CD4-positive, alpha-beta memory T cell (primary cell): Measurements from ENCODE around the gene DDR2. TPM values are rescaled to one million over a fixed set of nuclear protein-coding genes. Genes with fewer than 3 reads are reported as not detected.
"Not testable (repeated sequence)": the region's sequence is repeated elsewhere in the genome, so short reads cannot be mapped to it uniquely, and the experiment has no call there.

ENCODE experiments used
- CTCF ChIA-PET: fragments of 350-600 bp; sonication (Branson Sonifier 250); formaldehyde crosslinking; loops from one replicate; lab custom pipeline; 2021; ENCODE audit warnings: inconsistent platforms; ENCODE audit not compliant: partially characterized antibody; lab: Charles Lee
- POLR2A ChIA-PET: fragments of 350-600 bp; sonication (Branson Sonifier 250); formaldehyde crosslinking; loops from one replicate; lab custom pipeline; 2021; ENCODE audit not compliant: partially characterized antibody; lab: Charles Lee
- DNase-seq, 5 donors: peaks; one replicate each; pipeline versions ENCODE4 v3.0.0 to v3.0.0-alpha.2; 2020 to 2022; ENCODE audit warnings: mixed read lengths in 1 of 5
- H3K27ac ChIP-seq: one replicate; pipeline ENCODE4 v1.7.0; 2013; ENCODE audit warnings: low read depth, low read length
- H3K27me3 ChIP-seq: 2 replicates; pipeline ENCODE4 v1.7.0; 2013; ENCODE audit warnings: mild to moderate bottlenecking, low read length, moderate library complexity; ENCODE audit not compliant: insufficient read depth
- H3K36me3 ChIP-seq: 2 replicates; pipeline ENCODE4 v1.7.0; 2013; ENCODE audit warnings: mild to moderate bottlenecking, low read length, moderate library complexity; ENCODE audit not compliant: insufficient read depth
- H3K4me1 ChIP-seq: 2 replicates; pipeline ENCODE4 v1.7.0; 2013; ENCODE audit warnings: mild to moderate bottlenecking, low read length, moderate library complexity; ENCODE audit not compliant: insufficient read depth
- H3K4me3 ChIP-seq, 2 donors: one replicate each; pipeline ENCODE4 v1.7.0; 2013; ENCODE audit warnings: low read length in 2 of 2, mild to moderate bottlenecking in 1 of 2
- H3K9me3 ChIP-seq, 2 donors: one replicate each; pipeline ENCODE4 v1.7.0; 2013; ENCODE audit warnings: low read length in 2 of 2, control low read depth in 1 of 2; ENCODE audit not compliant: control insufficient read depth in 1 of 2
- H3K27ac Mint-ChIP-seq, 7 donors: one replicate each; pipeline ENCODE4 v1.8.0; 2020 to 2021; ENCODE audit warnings: mixed read lengths in 7 of 7, mild to moderate bottlenecking in 6 of 7, inconsistent platforms in 3 of 7, moderate library complexity in 3 of 7
- H3K27me3 Mint-ChIP-seq, 2 donors: one replicate each; pipeline ENCODE4 v1.8.0; 2020 to 2021; ENCODE audit warnings: mixed read lengths in 2 of 2
- H3K36me3 Mint-ChIP-seq, 2 donors: one replicate each; pipeline ENCODE4 v1.8.0; 2020 to 2021; ENCODE audit warnings: mixed read lengths in 2 of 2, inconsistent platforms in 1 of 2, mild to moderate bottlenecking in 1 of 2
- H3K4me1 Mint-ChIP-seq, 4 donors: one replicate each; pipeline ENCODE4 v1.8.0; 2020 to 2021; ENCODE audit warnings: mixed read lengths in 4 of 4, mild to moderate bottlenecking in 1 of 4
- H3K4me3 Mint-ChIP-seq, 8 donors: one replicate each; pipeline ENCODE4 v1.8.0; 2020 to 2021; ENCODE audit warnings: mixed read lengths in 8 of 8, mild to moderate bottlenecking in 7 of 8, moderate library complexity in 6 of 8, inconsistent platforms in 3 of 8
- H3K9me3 Mint-ChIP-seq, 8 donors: one replicate each; pipeline ENCODE4 v1.8.0; 2020 to 2021; ENCODE audit warnings: mixed read lengths in 8 of 8, mild to moderate bottlenecking in 5 of 8, inconsistent platforms in 3 of 8, moderate library complexity in 1 of 8
- intact Hi-C: fragments of 100-400 bp; cut with micrococcal nuclease; formaldehyde crosslinking; loops from one replicate; pipeline ENCODE4 v1.15.1; 2023
- polyA plus RNA-seq, 2 donors: library from polyadenylated mRNA; unstranded; fragments of 300-500 nt; fragmentation: Illumina TruSeq; gene quantifications; one replicate each; pipeline ENCODE4 v1.2.3, GENCODE V29; 2021
- total RNA-seq, 2 experiments: library from RNA; stranded (reverse); gene quantifications; one replicate each; pipeline ENCODE4 v1.2.3, GENCODE V29; 2021

The DDR2 gene
- total and polyA plus RNA-seq, 4 experiments from 2014 or later: 0.18 to 0.53 (median 0.47) TPM; not detected in 1

- peaks cover 55 to 57% of the 10 kb centered on the region in 2 donors for H3K36me3 Mint-ChIP-seq
- H3K9me3 ChIP-seq: no peaks in the 10 kb centered on the region
- H3K27ac Mint-ChIP-seq: peak overlapping the region in 1 of 7 donors; percentile 3
- no peaks in the 10 kb centered on the region for H3K27me3 Mint-ChIP-seq
- CTCF ChIA-PET: interaction anchor here (1.1 to 1.8 kb wide), 2 partner anchors 17 to 18 kb away, joined by 3 to 4 read pairs; no protein-coding TSS in a partner anchor
- no peak overlapping the region for H3K4me3 ChIP-seq
- intact Hi-C loops: no loop called here
- H3K4me3 Mint-ChIP-seq: no peak overlapping the region
- H3K4me1 ChIP-seq: no peaks in the 10 kb centered on the region
- H3K27me3 ChIP-seq: no peaks in the 10 kb centered on the region
- DNase-seq: no peak
- H3K27ac ChIP-seq: no peak overlapping the region
- peaks cover 6% of the 10 kb centered on the region for H3K36me3 ChIP-seq
- no peaks in the 10 kb centered on the region for H3K4me1 Mint-ChIP-seq
- no peaks in the 10 kb centered on the region for H3K9me3 Mint-ChIP-seq
- POLR2A ChIA-PET: interaction anchor here (0.6 kb wide), 1 partner anchor 12 kb away, joined by 3 read pairs; no protein-coding TSS in a partner anchor
These were observed 35.6 kb upstream of the DDR2 start for GRCh38 chr1:162596514-162597170.

GRCh38 chr1:162599451-162599850, 32.8 kb upstream of the DDR2 start:
- ChIA-PET CTCF (no interaction called here), POLR2A (no interaction called here)
- no peak overlapping the region for H3K27ac ChIP-seq
- H3K36me3 ChIP-seq: no peaks in the 10 kb centered on the region
- intact Hi-C loops: no loop called here
- H3K27me3 ChIP-seq: no peaks in the 10 kb centered on the region
- no peak for DNase-seq
- no peaks in the 10 kb centered on the region for H3K4me1 ChIP-seq
- H3K9me3 ChIP-seq: no peaks in the 10 kb centered on the region
- Mint-ChIP-seq H3K36me3 (peaks cover 53 to 59% of the 10 kb centered on the region in 2 donors), H3K4me3 (no peak overlapping the region), H3K4me1 (no peaks in the 10 kb centered on the region), H3K27ac (no peak overlapping the region), H3K27me3 (no peaks in the 10 kb centered on the region), H3K9me3 (no peaks in the 10 kb centered on the region)
- no peak overlapping the region for H3K4me3 ChIP-seq

- H3K27ac Mint-ChIP-seq, H3K4me3 Mint-ChIP-seq, H3K4me3 ChIP-seq, DNase-seq, H3K36me3 ChIP-seq, intact Hi-C loops, H3K4me1 ChIP-seq, H3K27me3 Mint-ChIP-seq, H3K27ac ChIP-seq, POLR2A ChIA-PET, H3K27me3 ChIP-seq, H3K9me3 ChIP-seq, H3K9me3 Mint-ChIP-seq, H3K4me1 Mint-ChIP-seq, CTCF ChIA-PET: not testable (repeated sequence)
- peaks cover 42 to 46% of the 10 kb centered on the region in 2 donors for H3K36me3 Mint-ChIP-seq
These were observed 29.1 kb upstream of the DDR2 start for GRCh38 chr1:162603117-162603516.

GRCh38 chr1:162605225-162605927, 26.9 kb upstream of the DDR2 start:
- peaks cover 25 to 32% of the 10 kb centered on the region in 2 donors for H3K36me3 Mint-ChIP-seq
- no peak for DNase-seq
- Histone ChIP-seq H3K4me3 (no peak overlapping the region), H3K36me3 (no peaks in the 10 kb centered on the region), H3K27ac (no peak overlapping the region), H3K9me3 (no peaks in the 10 kb centered on the region), H3K27me3 (no peaks in the 10 kb centered on the region), H3K4me1 (no peaks in the 10 kb centered on the region)
- no peak overlapping the region for H3K4me3 Mint-ChIP-seq
- no peaks in the 10 kb centered on the region for H3K27me3 Mint-ChIP-seq
- intact Hi-C loops: no loop called here
- CTCF ChIA-PET: no interaction called here
- no peaks in the 10 kb centered on the region for H3K9me3 Mint-ChIP-seq
- POLR2A ChIA-PET: no interaction called here
- H3K27ac Mint-ChIP-seq: no peak overlapping the region
- no peaks in the 10 kb centered on the region for H3K4me1 Mint-ChIP-seq

GRCh38 chr1:162609306-162609705, 23.0 kb upstream of the DDR2 start:
- no peaks in the 10 kb centered on the region for H3K4me1 Mint-ChIP-seq
- POLR2A ChIA-PET: no interaction called here
- H3K27ac ChIP-seq: no peak overlapping the region

GRCh38 chr1:162612606-162613400, 19.5 kb upstream of the DDR2 start:
- Histone ChIP-seq H3K27me3 (no peaks in the 10 kb centered on the region), H3K9me3 (peaks cover 0 to 9% of the 10 kb centered on the region in 2 donors), H3K36me3 (no peaks in the 10 kb centered on the region), H3K27ac (no peak overlapping the region), H3K4me3 (no peak overlapping the region), H3K4me1 (no peaks in the 10 kb centered on the region)
- no peak overlapping the region for H3K4me3 Mint-ChIP-seq
- H3K36me3 Mint-ChIP-seq: peaks cover 13 to 17% of the 10 kb centered on the region in 2 donors
- no peak overlapping the region for H3K27ac Mint-ChIP-seq
- POLR2A ChIA-PET: no interaction called here
- no peak for DNase-seq
- intact Hi-C loops: no loop called here
- no peaks in the 10 kb centered on the region for H3K4me1 Mint-ChIP-seq
- CTCF ChIA-PET: interaction anchor here (0.9 to 1.9 kb wide), 6 partner anchors 10 to 147 kb away, joined by 3 to 8 read pairs (median 3); no protein-coding TSS in a partner anchor
- peaks cover 0 to 22% (median 11%) of the 10 kb centered on the region in 8 donors for H3K9me3 Mint-ChIP-seq
- H3K27me3 Mint-ChIP-seq: no peaks in the 10 kb centered on the region

More at GRCh38 chr1:162609306-162609705, 23.0 kb upstream of the DDR2 start:
- no peaks in the 10 kb centered on the region for H3K36me3 ChIP-seq
- Mint-ChIP-seq H3K27ac (no peak overlapping the region), H3K27me3 (no peaks in the 10 kb centered on the region), H3K4me3 (no peak overlapping the region), H3K36me3 (peaks cover 5 to 6% of the 10 kb centered on the region in 2 donors), H3K9me3 (no peaks in the 10 kb centered on the region)
- no peak for DNase-seq
- no peaks in the 10 kb centered on the region for H3K4me1 ChIP-seq
- CTCF ChIA-PET: no interaction called here
- intact Hi-C loops: no loop called here
- H3K4me3 ChIP-seq: no peak overlapping the region
- H3K27me3 ChIP-seq: no peaks in the 10 kb centered on the region
- no peaks in the 10 kb centered on the region for H3K9me3 ChIP-seq

GRCh38 chr1:162616848-162617247, 15.4 kb upstream of the DDR2 start:
- no peaks in the 10 kb centered on the region for H3K4me1 ChIP-seq
- intact Hi-C loops: no loop called here
- ChIA-PET POLR2A (no interaction called here), CTCF (interaction anchor here (1.1 kb wide), 1 partner anchor 15 kb away, joined by 3 read pairs; no protein-coding TSS in a partner anchor)
- Mint-ChIP-seq H3K36me3 (peaks cover 13 to 21% of the 10 kb centered on the region in 2 donors), H3K4me3 (no peak overlapping the region), H3K27me3 (no peaks in the 10 kb centered on the region), H3K27ac (no peak overlapping the region), H3K4me1 (no peaks in the 10 kb centered on the region), H3K9me3 (peaks cover 0 to 36% (median 19%) of the 10 kb centered on the region in 8 donors)
- no peak for DNase-seq
- no peaks in the 10 kb centered on the region for H3K36me3 ChIP-seq
- no peak overlapping the region for H3K27ac ChIP-seq
- no peaks in the 10 kb centered on the region for H3K27me3 ChIP-seq
- peaks cover 0 to 14% of the 10 kb centered on the region in 2 donors for H3K9me3 ChIP-seq
- H3K4me3 ChIP-seq: no peak overlapping the region
